NCI-H524 treated with DMSO at 0.1 percent for 48 hours (cell line): ENCODE results near the gene SPPL2B.
"Not testable (repeated sequence)": the region's sequence is repeated elsewhere in the genome, so short reads cannot be mapped to it uniquely, and the experiment has no call there.

Source experiments
- DNase-seq: peaks from one replicate; lab custom pipeline; 2025; lab: John Stamatoyannopoulos, UW

SPPL2B gene

GRCh38 chr19:2338751-2339643 is 10.5 kb downstream of the SPPL2B start:
- no peak for DNase-seq

- DNase-seq, result no peak
Observed at GRCh38 chr19:2339644-2340310, 11.3 kb downstream of the SPPL2B start.

GRCh38 chr19:2340496-2341243 is 12.2 kb downstream of the SPPL2B start:
- no peak for DNase-seq

- no peak for DNase-seq
Observed at GRCh38 chr19:2341244-2341751, 12.8 kb downstream of the SPPL2B start.

- no peak for DNase-seq
Observed at GRCh38 chr19:2341982-2342381, 13.5 kb downstream of the SPPL2B start.

GRCh38 chr19:2342656-2343288 is 14.3 kb downstream of the SPPL2B start:
- DNase-seq, result no peak

- DNase-seq, result no peak
Observed at GRCh38 chr19:2343289-2343982, 15.0 kb downstream of the SPPL2B start.

GRCh38 chr19:2344381-2344870 is 15.9 kb downstream of the SPPL2B start:
- no peak for DNase-seq

GRCh38 chr19:2345076-2345475 is 16.6 kb downstream of the SPPL2B start:
- no peak for DNase-seq

GRCh38 chr19:2345794-2346663 is 17.5 kb downstream of the SPPL2B start:
- no peak for DNase-seq

GRCh38 chr19:2349818-2350217 is 21.3 kb downstream of the SPPL2B start:
- not testable (repeated sequence) for DNase-seq

- no peak for DNase-seq
Observed at GRCh38 chr19:2350656-2351055, 22.2 kb downstream of the SPPL2B start.

GRCh38 chr19:2351591-2351990 is 23.1 kb downstream of the SPPL2B start:
- no peak for DNase-seq

- DNase-seq, result no peak
Observed at GRCh38 chr19:2352121-2352520, 23.6 kb downstream of the SPPL2B start.

- no peak for DNase-seq
Observed at GRCh38 chr19:2353159-2353886, 24.8 kb downstream of the SPPL2B start.

- DNase-seq, result no peak
Observed at GRCh38 chr19:2353887-2354592, 25.6 kb downstream of the SPPL2B start.

GRCh38 chr19:2354670-2355069 is 26.2 kb downstream of the SPPL2B start:
- DNase-seq, result no peak

GRCh38 chr19:2355168-2356035 is 26.9 kb downstream of the SPPL2B start:
- no peak for DNase-seq
